Naive thymus-derived CD4-positive, alpha-beta T cell (primary cell): ENCODE data around the gene AGBL1. TPM values are rescaled to one million over a fixed set of nuclear protein-coding genes. Genes with fewer than 3 reads are reported as not detected.

Experiments
- ATAC-seq: fragments of 150-1000 bp; cut with Tn5 transposase; 2 replicates; pipeline ENCODE4 v1.10.0; 2021; ENCODE audit warnings: mild to moderate bottlenecking, moderate library complexity
- CTCF ChIA-PET: fragments of 350-600 bp; sonication (Branson Sonifier 250); formaldehyde crosslinking; loops from one replicate; lab custom pipeline; 2021; ENCODE audit warnings: antibody characterized with exemption; lab: Charles Lee
- POLR2A ChIA-PET: fragments of 350-600 bp; sonication (Branson Sonifier 250); formaldehyde crosslinking; loops from one replicate; lab custom pipeline; 2021; ENCODE audit warnings: antibody characterized with exemption, inconsistent platforms; lab: Charles Lee
- DNase-seq, 9 donors: peaks; one replicate each; pipeline versions ENCODE4 v3.0.0 to v3.0.0-alpha.2; 2020 to 2022; ENCODE audit warnings: mixed read lengths in 1 of 9
- H3K27ac ChIP-seq: one replicate; pipeline ENCODE4 v1.7.0; 2013; ENCODE audit warnings: mild to moderate bottlenecking, low read depth, low read length, moderate library complexity
- H3K27me3 ChIP-seq, 2 donors: one replicate each; pipeline ENCODE4 v1.7.0; 2013; ENCODE audit warnings: low read length in 2 of 2, mild to moderate bottlenecking in 2 of 2, moderate library complexity in 2 of 2; ENCODE audit not compliant: control insufficient read depth in 2 of 2, insufficient read depth in 2 of 2
- H3K36me3 ChIP-seq, 3 experiments: 1 replicate in 2 of 3; 2 replicates in 1 of 3; pipeline ENCODE4 v1.7.0; 2013; ENCODE audit warnings: low read length in 3 of 3, mild to moderate bottlenecking in 3 of 3, moderate library complexity in 1 of 3; ENCODE audit not compliant: insufficient read depth in 3 of 3, control insufficient read depth in 2 of 3
- H3K4me1 ChIP-seq, 2 donors: one replicate each; pipeline ENCODE4 v1.7.0; 2013; ENCODE audit warnings: low read length in 2 of 2, mild to moderate bottlenecking in 2 of 2, moderate library complexity in 1 of 2; ENCODE audit not compliant: control insufficient read depth in 2 of 2, insufficient read depth in 2 of 2
- H3K4me3 ChIP-seq: 2 replicates; pipeline ENCODE4 v1.7.0; 2013; ENCODE audit warnings: mild to moderate bottlenecking, low read length
- H3K9me3 ChIP-seq, 3 experiments: 1 replicate in 2 of 3; 2 replicates in 1 of 3; pipeline ENCODE4 v1.7.0; 2013; ENCODE audit warnings: low read length in 3 of 3; ENCODE audit not compliant: control insufficient read depth in 2 of 3
- H3K27ac Mint-ChIP-seq, 9 donors: one replicate each; pipeline ENCODE4 v1.8.0; 2020 to 2022; ENCODE audit warnings: mixed read lengths in 9 of 9, mild to moderate bottlenecking in 8 of 9, moderate library complexity in 5 of 9, inconsistent platforms in 2 of 9
- H3K27me3 Mint-ChIP-seq, 5 donors: one replicate each; pipeline ENCODE4 v1.8.0; 2021 to 2022; ENCODE audit warnings: mixed read lengths in 5 of 5, mild to moderate bottlenecking in 1 of 5
- H3K36me3 Mint-ChIP-seq, 5 donors: one replicate each; pipeline ENCODE4 v1.8.0; 2020 to 2022; ENCODE audit warnings: mixed read lengths in 5 of 5, mild to moderate bottlenecking in 3 of 5, inconsistent platforms in 1 of 5
- H3K4me1 Mint-ChIP-seq, 7 donors: one replicate each; pipeline ENCODE4 v1.8.0; 2020 to 2022; ENCODE audit warnings: mixed read lengths in 7 of 7, mild to moderate bottlenecking in 3 of 7, inconsistent platforms in 1 of 7
- H3K4me3 Mint-ChIP-seq, 10 donors: one replicate each; pipeline ENCODE4 v1.8.0; 2020 to 2022; ENCODE audit warnings: mild to moderate bottlenecking in 10 of 10, mixed read lengths in 10 of 10, moderate library complexity in 6 of 10, inconsistent platforms in 2 of 10
- H3K9me3 Mint-ChIP-seq, 11 donors: one replicate each; pipeline ENCODE4 v1.8.0; 2020 to 2022; ENCODE audit warnings: mixed read lengths in 11 of 11, mild to moderate bottlenecking in 4 of 11, inconsistent platforms in 1 of 11, moderate library complexity in 1 of 11
- intact Hi-C, 2 donors: fragments of 100-400 bp; cut with micrococcal nuclease; formaldehyde crosslinking; loops; one replicate each; pipeline ENCODE4 v1.15.1; 2023
- polyA plus RNA-seq, 2 donors: library from polyadenylated mRNA; unstranded; fragments of 300-500 nt; fragmentation: Illumina TruSeq; gene quantifications; one replicate each; pipeline ENCODE4 v1.2.3, GENCODE V29; 2021
- total RNA-seq, 6 experiments: library from RNA in 5 of 6; stranded (reverse) in 5 of 6; gene quantifications; 1 replicate in 5 of 6; 2 replicates in 1 of 6; pipeline ENCODE4 v1.2.3 and lab custom pipeline; 2021 to 2026

AGBL1 gene
- total and polyA plus RNA-seq, 7 experiments from 2014 or later = not detected

- no peaks in the 10 kb centered on the region for H3K36me3 ChIP-seq
- no peak overlapping the region for H3K4me3 ChIP-seq
- Mint-ChIP-seq H3K9me3 (peaks cover 0 to 26% (median 9%) of the 10 kb centered on the region in 11 donors), H3K4me3 (no peak overlapping the region), H3K27me3 (peaks cover 0 to 4% (median 0%) of the 10 kb centered on the region in 5 donors), H3K4me1 (no peaks in the 10 kb centered on the region), H3K36me3 (peaks cover 0 to 4% (median 0%) of the 10 kb centered on the region in 5 donors), H3K27ac (no peak overlapping the region)
- H3K27ac ChIP-seq = no peak overlapping the region
- H3K9me3 ChIP-seq = no peaks in the 10 kb centered on the region
- ATAC-seq (no peak), DNase-seq (no peak)
- ChIA-PET POLR2A (no interaction called here), CTCF (no interaction called here)
- H3K27me3 ChIP-seq = no peaks in the 10 kb centered on the region
- intact Hi-C loops = no loop called here
- no peaks in the 10 kb centered on the region for H3K4me1 ChIP-seq
Measured at GRCh38 chr15:86425746-86426145, 346.1 kb downstream of the AGBL1 start.

- Histone ChIP-seq H3K4me1 (no peaks in the 10 kb centered on the region), H3K27me3 (no peaks in the 10 kb centered on the region), H3K27ac (no peak overlapping the region), H3K9me3 (no peaks in the 10 kb centered on the region), H3K36me3 (no peaks in the 10 kb centered on the region), H3K4me3 (no peak overlapping the region)
- intact Hi-C loops = no loop called here
- H3K9me3 Mint-ChIP-seq = peaks cover 0 to 2% (median 0%) of the 10 kb centered on the region in 11 donors
- ATAC-seq = no peak
- H3K4me1 Mint-ChIP-seq = no peaks in the 10 kb centered on the region
- no peaks in the 10 kb centered on the region for H3K36me3 Mint-ChIP-seq
- DNase-seq = no peak
- H3K4me3 Mint-ChIP-seq = no peak overlapping the region
- no peaks in the 10 kb centered on the region for H3K27me3 Mint-ChIP-seq
- ChIA-PET POLR2A (interaction anchor here (0.7 kb wide), 1 partner anchor 145 kb away, joined by 4 read pairs; no protein-coding TSS in a partner anchor), CTCF (no interaction called here)
- no peak overlapping the region for H3K27ac Mint-ChIP-seq
Measured at GRCh38 chr15:86432861-86433260, 353.2 kb downstream of the AGBL1 start.

DNA sequence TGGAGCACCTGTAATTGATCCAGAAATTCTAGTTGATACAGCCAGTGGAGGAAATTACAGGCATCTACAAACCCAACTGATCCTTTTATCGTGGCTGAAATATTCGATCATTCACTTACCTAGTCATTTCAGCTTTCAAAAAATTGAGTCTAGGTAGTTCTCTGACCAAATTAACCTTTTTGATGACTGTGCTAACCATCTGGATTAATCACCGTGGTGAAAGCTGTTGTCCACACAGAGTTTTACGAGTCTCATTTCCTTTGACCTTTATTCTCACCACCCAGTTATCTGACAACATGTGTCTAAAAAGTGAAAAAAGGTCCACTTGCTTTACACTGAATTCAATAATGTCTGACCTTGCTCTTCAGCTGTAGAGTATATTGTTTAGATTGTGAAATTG lies 354.3 kb downstream of the AGBL1 start:
- ATAC-seq (no peak), DNase-seq (no peak)
- H3K36me3 ChIP-seq = no peaks in the 10 kb centered on the region
- ChIA-PET POLR2A (no interaction called here), CTCF (no interaction called here)
- Mint-ChIP-seq H3K27ac (no peak overlapping the region), H3K4me3 (no peak overlapping the region), H3K36me3 (no peaks in the 10 kb centered on the region), H3K9me3 (peaks cover 0 to 2% (median 0%) of the 10 kb centered on the region in 11 donors), H3K4me1 (no peaks in the 10 kb centered on the region), H3K27me3 (peaks cover 0 to 1% (median 0%) of the 10 kb centered on the region in 5 donors)
- no peak overlapping the region for H3K4me3 ChIP-seq
- H3K4me1 ChIP-seq = no peaks in the 10 kb centered on the region
- intact Hi-C loops = no loop called here
- H3K9me3 ChIP-seq = no peaks in the 10 kb centered on the region
- H3K27me3 ChIP-seq = no peaks in the 10 kb centered on the region
- H3K27ac ChIP-seq = no peak overlapping the region

GRCh38 chr15:86439614-86440013 lies 359.9 kb downstream of the AGBL1 start:
- H3K36me3 ChIP-seq = no peaks in the 10 kb centered on the region
- H3K27ac ChIP-seq = no peak overlapping the region
- no peak for DNase-seq
- ATAC-seq = no peak
- H3K36me3 Mint-ChIP-seq = no peaks in the 10 kb centered on the region
- H3K27ac Mint-ChIP-seq = no peak overlapping the region
- no peaks in the 10 kb centered on the region for H3K4me1 ChIP-seq
- peaks cover 0 to 2% (median 0%) of the 10 kb centered on the region in 11 donors for H3K9me3 Mint-ChIP-seq
- H3K27me3 Mint-ChIP-seq = peaks cover 0 to 5% (median 0%) of the 10 kb centered on the region in 5 donors
- intact Hi-C loops = no loop called here
- no peak overlapping the region for H3K4me3 ChIP-seq
- H3K4me1 Mint-ChIP-seq = no peaks in the 10 kb centered on the region
- no peaks in the 10 kb centered on the region for H3K9me3 ChIP-seq
- CTCF ChIA-PET = no interaction called here
- POLR2A ChIA-PET = no interaction called here
- no peaks in the 10 kb centered on the region for H3K27me3 ChIP-seq
- no peak overlapping the region for H3K4me3 Mint-ChIP-seq

DNA sequence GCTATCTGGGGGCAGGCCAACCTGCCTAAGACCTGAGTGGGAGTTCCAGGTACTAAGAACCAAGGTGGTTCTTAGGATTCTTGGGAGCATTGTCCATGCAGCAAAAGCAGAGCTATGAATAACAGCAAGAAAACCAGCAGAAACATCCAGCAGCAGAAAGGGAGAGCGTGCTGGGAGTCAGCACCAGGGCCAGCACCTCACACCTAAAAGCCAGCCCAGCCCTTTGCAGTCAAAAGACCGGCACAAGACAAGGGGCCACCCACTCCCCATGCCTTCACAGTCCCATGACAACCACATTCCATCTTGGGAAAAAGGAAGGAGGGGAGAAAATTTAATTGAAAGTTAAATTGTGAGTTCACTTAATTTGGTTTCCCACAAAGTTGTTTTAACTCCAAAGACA lies 364.9 kb downstream of the AGBL1 start:
- Histone ChIP-seq H3K4me1 (no peaks in the 10 kb centered on the region), H3K4me3 (no peak overlapping the region), H3K27me3 (no peaks in the 10 kb centered on the region), H3K9me3 (no peaks in the 10 kb centered on the region), H3K36me3 (no peaks in the 10 kb centered on the region), H3K27ac (no peak overlapping the region)
- peaks cover 0 to 15% (median 0%) of the 10 kb centered on the region in 5 donors for H3K27me3 Mint-ChIP-seq
- no peak for DNase-seq
- H3K4me3 Mint-ChIP-seq = no peak overlapping the region
- no peaks in the 10 kb centered on the region for H3K4me1 Mint-ChIP-seq
- ATAC-seq = no peak
- no peaks in the 10 kb centered on the region for H3K36me3 Mint-ChIP-seq
- no peaks in the 10 kb centered on the region for H3K9me3 Mint-ChIP-seq
- CTCF ChIA-PET = no interaction called here
- no peak overlapping the region for H3K27ac Mint-ChIP-seq
- intact Hi-C loops = no loop called here
- POLR2A ChIA-PET = no interaction called here

- no peaks in the 10 kb centered on the region for H3K36me3 ChIP-seq
- H3K27me3 ChIP-seq = no peaks in the 10 kb centered on the region
- ChIA-PET CTCF (no interaction called here), POLR2A (no interaction called here)
- no peaks in the 10 kb centered on the region for H3K9me3 ChIP-seq
- DNase-seq (no peak), ATAC-seq (no peak)
- no peak overlapping the region for H3K4me3 Mint-ChIP-seq
- no peak overlapping the region for H3K27ac ChIP-seq
- H3K4me3 ChIP-seq = no peak overlapping the region
- no peaks in the 10 kb centered on the region for H3K4me1 ChIP-seq
- intact Hi-C loops = no loop called here
- peaks cover 0 to 15% (median 0%) of the 10 kb centered on the region in 5 donors for H3K27me3 Mint-ChIP-seq
- H3K27ac Mint-ChIP-seq = no peak overlapping the region
- no peaks in the 10 kb centered on the region for H3K36me3 Mint-ChIP-seq
- H3K9me3 Mint-ChIP-seq = no peaks in the 10 kb centered on the region
- H3K4me1 Mint-ChIP-seq = no peaks in the 10 kb centered on the region
Measured at GRCh38 chr15:86445579-86446252, 366.0 kb downstream of the AGBL1 start.

- no peak overlapping the region for H3K4me3 ChIP-seq
- Mint-ChIP-seq H3K36me3 (no peaks in the 10 kb centered on the region), H3K27me3 (peaks cover 0 to 15% (median 0%) of the 10 kb centered on the region in 5 donors), H3K9me3 (no peaks in the 10 kb centered on the region), H3K4me1 (no peaks in the 10 kb centered on the region), H3K4me3 (no peak overlapping the region), H3K27ac (no peak overlapping the region)
- H3K9me3 ChIP-seq = no peaks in the 10 kb centered on the region
- H3K4me1 ChIP-seq = no peaks in the 10 kb centered on the region
- no peak for ATAC-seq
- intact Hi-C loops = no loop called here
- H3K36me3 ChIP-seq = no peaks in the 10 kb centered on the region
- no peak for DNase-seq
- ChIA-PET POLR2A (no interaction called here), CTCF (no interaction called here)
- no peaks in the 10 kb centered on the region for H3K27me3 ChIP-seq
- no peak overlapping the region for H3K27ac ChIP-seq
Measured at GRCh38 chr15:86446253-86446640, 366.6 kb downstream of the AGBL1 start.
